HepG2 (cell line): ENCODE measurements around the gene FECH. TPM values are rescaled to one million over a fixed set of nuclear protein-coding genes. Genes with fewer than 3 reads are reported as not detected.
"Not testable (repeated sequence)": the region's sequence is repeated elsewhere in the genome, so short reads cannot be mapped to it uniquely, and the experiment has no call there.

Experiments used
- ATAC-seq: fragments of 200-7000 bp; cut with Tn5 transposase; 3 replicates; pipeline ENCODE4 v1.9.1; 2020; ENCODE audit warnings: mild to moderate bottlenecking, moderate library complexity
- BruUV-seq: library from RNA; stranded (reverse); fragments of 400-500 nt; replicated peaks from 2 replicates; lab custom pipeline; 2021; lab: Mats Ljungman, UMichigan
- CTCF ChIA-PET: fragments of 300-600 bp; formaldehyde crosslinking; extraction: SDS; loops from one replicate; lab custom pipeline; 2021; ENCODE audit warnings: low total read pairs, inconsistent platforms, low intra/inter-chr PET ratio; lab: Yijun Ruan, JAX
- POLR2A ChIA-PET: fragments of 350-600 bp; sonication (Branson Sonifier 250); formaldehyde crosslinking; loops from one replicate; lab custom pipeline; 2020; ENCODE audit warnings: antibody characterized with exemption, inconsistent platforms; lab: Yijun Ruan, JAX
- DNase-seq: peaks from one replicate; pipeline ENCODE4 v3.0.0-alpha.2; 2015; ENCODE audit warnings: low spot score
- FAIRE-seq: peaks from 3 replicates; lab custom pipeline; 2011; peaks lifted over from hg19 to GRCh38; lab: Jason Lieb, UNC
- H2AFZ ChIP-seq: one replicate; pipeline ENCODE4 v1.6.1; 2011; ENCODE audit warnings: low read length, inconsistent platforms
- H3K27ac ChIP-seq: fragments of 300-600 bp; 3 replicates; pipeline ENCODE4 v1.8.0; 2011; ENCODE audit warnings: mixed run types, mild to moderate bottlenecking, mixed read lengths, low read length, inconsistent platforms; ENCODE audit not compliant: insufficient read depth; ENCODE audit errors: extremely low read length
- H3K27me3 ChIP-seq, 2 experiments: fragments of 200-600 bp in 1 of 2; 2 replicates in 1 of 2; 3 replicates in 1 of 2; pipeline versions ENCODE4 v1.6.0 to v1.8.0; 2011; ENCODE audit warnings: low read length in 2 of 2, mild to moderate bottlenecking in 2 of 2, moderate library complexity in 2 of 2, inconsistent platforms in 1 of 2; ENCODE audit not compliant: insufficient read depth in 2 of 2, control insufficient read depth in 1 of 2
- H3K36me3 ChIP-seq, 2 experiments: fragments of 200-600 bp in 1 of 2; replicated peaks in 1 of 2; 2 replicates in 1 of 2; 3 replicates in 1 of 2; pipeline versions ENCODE4 v1.5.1 to v1.8.0; 2011; ENCODE audit warnings: low read length in 2 of 2, inconsistent platforms in 1 of 2; ENCODE audit not compliant: insufficient read depth in 2 of 2, control insufficient read depth in 1 of 2
- H3K4me1 ChIP-seq: 2 replicates; pipeline ENCODE4 v1.5.1; 2012; ENCODE audit warnings: low read length, inconsistent platforms; ENCODE audit not compliant: insufficient read depth
- H3K4me2 ChIP-seq: 2 replicates; pipeline ENCODE4 v1.6.0; 2011; ENCODE audit warnings: low read depth, low read length, inconsistent platforms
- H3K4me3 ChIP-seq, 3 experiments: fragments of 200-600 bp in 1 of 3; sonication (generic), shearing (Covaris generic) in 1 of 3; replicated peaks in 1 of 3; 2 replicates each; pipeline ENCODE4 v1.5.1; 2011 to 2016; ENCODE audit warnings: low read length in 3 of 3, inconsistent platforms in 2 of 3, low read depth in 2 of 3, mild to moderate bottlenecking in 2 of 3, control low read depth in 1 of 3, mixed read lengths in 1 of 3; ENCODE audit not compliant: insufficient read depth in 1 of 3
- H3K79me2 ChIP-seq: one replicate; pipeline ENCODE4 v1.6.1; 2011; ENCODE audit warnings: low read length, inconsistent platforms; ENCODE audit not compliant: insufficient read depth
- H3K9ac ChIP-seq: 2 replicates; pipeline ENCODE4 v1.6.0; 2011; ENCODE audit warnings: mild to moderate bottlenecking, low read depth, low read length, inconsistent platforms; ENCODE audit not compliant: insufficient read depth
- H3K9me3 ChIP-seq: 2 replicates; pipeline ENCODE4 v1.5.1; 2012; ENCODE audit warnings: mild to moderate bottlenecking, low read length
- H4K20me1 ChIP-seq: 2 replicates; pipeline ENCODE4 v1.6.0; 2011; ENCODE audit warnings: inconsistent platforms, mild to moderate bottlenecking, low read length, moderate library complexity; ENCODE audit not compliant: insufficient read depth
- BCL6 ChIP-seq: IDR thresholded peaks from 2 replicates; pipeline ENCODE4 v1.6.1; 2016; ENCODE audit warnings: missing genetic modification reagents, missing compliant biosample characterization
- HIC2 ChIP-seq: sonication (generic); formaldehyde crosslinking; IDR thresholded peaks from 2 replicates; pipeline ENCODE4 v1.9.0; 2022; ENCODE audit warnings: low read depth, missing genetic modification reagents
- THAP11 ChIP-seq: IDR thresholded peaks from 2 replicates; pipeline ENCODE4 v1.6.1; 2016; ENCODE audit warnings: missing biosample characterization, missing genetic modification reagents
- WGBS: methylation state at CpG from one replicate; pipeline ENCODE4 v1.1.6; 2017; ENCODE audit warnings: low lambda C conversion rate; 5-methylcytosine and 5-hydroxymethylcytosine counted together
- in situ Hi-C: cut with HindIII; loops from 2 replicates; pipeline ENCODE4 v1.10.0; 2017; ENCODE audit warnings: low pct_unique_long_range_greater_than_20kb; ENCODE audit not compliant: extremely low pct_ligation_motif_present
- intact Hi-C: fragments of 100-400 bp; cut with micrococcal nuclease; formaldehyde crosslinking; loops from one replicate; pipeline ENCODE4 v1.10.0; 2022; ENCODE audit not compliant: unreplicated experiment
- polyA plus RNA-seq, 8 experiments: library from polyadenylated mRNA; depleted of rRNA in 3 of 8; stranded (reverse) in 7 of 8; unstranded in 1 of 8; fragments of >200 nt; fragmentation: Illumina TruSeq in 4 of 8; extraction: Trizol in 4 of 8; gene quantifications; 2 replicates each; pipeline versions ENCODE4 v1.2.1 to v1.2.3, GENCODE V29; 2011 to 2016; ENCODE audit warnings: low read depth in 4 of 8, missing spikeins in 1 of 8, mixed read lengths in 1 of 8; ENCODE audit not compliant: insufficient read depth in 1 of 8
- total RNA-seq, 5 experiments: library from RNA; depleted of rRNA; stranded (reverse); fragments of >200 nt; fragmentation: Illumina TruSeq; extraction: Trizol; gene quantifications; 2 replicates each; pipeline ENCODE4 v1.2.3, GENCODE V29; 2016; ENCODE audit warnings: low read depth in 1 of 5

Gene FECH
- total and polyA plus RNA-seq, 2 of the 13 experiments (the other 11 are each of a cell fraction or from before 2014, with no cell fraction given), result 14.7 to 21.9 TPM

- intact Hi-C loops, H3K4me1 ChIP-seq, H3K79me2 ChIP-seq, DNase-seq, BruUV-seq, FAIRE-seq, H4K20me1 ChIP-seq, H3K27ac ChIP-seq, H3K27me3 ChIP-seq, in situ Hi-C loops, H3K36me3 ChIP-seq, ATAC-seq, H3K4me2 ChIP-seq, H3K9ac ChIP-seq, H3K4me3 ChIP-seq, H2AFZ ChIP-seq, CTCF ChIA-PET, H3K9me3 ChIP-seq, POLR2A ChIA-PET: not testable (repeated sequence)
- TF ChIP-seq THAP11 (CRISPR knock-in tag), result peak; percentile 55; the same call in 1 of the 2 replicates
Observed at GRCh38 chr18:57522348-57522747, 64.2 kb downstream of the FECH start.

GRCh38 chr18:57519668-57520424, 66.7 kb downstream of the FECH start:
- no peak overlapping the region for H3K4me3 ChIP-seq
- no peak for ATAC-seq
- ChIA-PET CTCF (no interaction called here), POLR2A (no interaction called here)
- intact Hi-C loops, result no loop called here
- no peaks in the 10 kb centered on the region for H3K4me1 ChIP-seq
- H3K9me3 ChIP-seq, result no peaks in the 10 kb centered on the region
- no peaks in the 10 kb centered on the region for H3K27me3 ChIP-seq
- no peak overlapping the region for H3K4me2 ChIP-seq
- 54% methylated on average over 7 of the region's 7 CpGs for WGBS
- no peak overlapping the region for H3K27ac ChIP-seq
- TF ChIP-seq HIC2 (CRISPR knock-in tag) (no peak), BCL6 (CRISPR knock-in tag) (peak; percentile 61)
- no peak for FAIRE-seq
- H3K36me3 ChIP-seq, result no peaks in the 10 kb centered on the region
- in situ Hi-C loops, result no loop called here
- H3K79me2 ChIP-seq, result no peaks in the 10 kb centered on the region
- DNase-seq, result no peak
- H4K20me1 ChIP-seq, result no peaks in the 10 kb centered on the region
- no peak overlapping the region for H2AFZ ChIP-seq
- no TSS peak for BruUV-seq
- no peak overlapping the region for H3K9ac ChIP-seq
